ENCODE data around the gene ANKDD1A.

DNA sequence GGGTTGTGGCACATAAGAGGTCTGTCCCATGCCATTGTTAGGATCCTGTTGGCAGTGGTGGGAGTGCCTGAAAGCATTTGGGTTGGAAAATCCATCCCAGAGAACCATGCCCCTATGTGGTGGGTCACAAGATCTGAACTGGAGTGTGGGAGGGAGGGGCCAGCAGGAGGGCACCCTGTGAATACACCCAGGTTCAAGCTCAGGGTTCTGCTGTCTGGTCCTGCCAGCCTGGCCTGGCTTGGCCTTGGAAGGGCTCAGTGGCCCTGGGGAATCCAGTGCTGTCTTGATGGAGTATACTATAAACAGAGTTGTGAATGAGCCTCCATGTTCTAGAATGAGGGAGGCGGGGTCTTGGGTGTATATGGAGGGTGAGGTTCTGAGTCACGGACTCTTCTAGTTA is 11.8 kb downstream of the ANKDD1A start:
- TF ChIP-seq TAF1 (IDR thresholded peaks at IDR 0.05; ENCODE audit: low read depth) (no peak), POLR2AphosphoS5 (IDR thresholded peaks at IDR 0.05) (no peak), EZH2 (IDR thresholded peaks at IDR 0.05; ENCODE audit: borderline replicate concordance, insufficient read depth, low read length, poor library complexity, severe bottlenecking) (no peak), REST (IDR thresholded peaks at IDR 0.05; ENCODE audit: borderline replicate concordance) (no peak)
- TF ChIP-seq, protein P1, sequence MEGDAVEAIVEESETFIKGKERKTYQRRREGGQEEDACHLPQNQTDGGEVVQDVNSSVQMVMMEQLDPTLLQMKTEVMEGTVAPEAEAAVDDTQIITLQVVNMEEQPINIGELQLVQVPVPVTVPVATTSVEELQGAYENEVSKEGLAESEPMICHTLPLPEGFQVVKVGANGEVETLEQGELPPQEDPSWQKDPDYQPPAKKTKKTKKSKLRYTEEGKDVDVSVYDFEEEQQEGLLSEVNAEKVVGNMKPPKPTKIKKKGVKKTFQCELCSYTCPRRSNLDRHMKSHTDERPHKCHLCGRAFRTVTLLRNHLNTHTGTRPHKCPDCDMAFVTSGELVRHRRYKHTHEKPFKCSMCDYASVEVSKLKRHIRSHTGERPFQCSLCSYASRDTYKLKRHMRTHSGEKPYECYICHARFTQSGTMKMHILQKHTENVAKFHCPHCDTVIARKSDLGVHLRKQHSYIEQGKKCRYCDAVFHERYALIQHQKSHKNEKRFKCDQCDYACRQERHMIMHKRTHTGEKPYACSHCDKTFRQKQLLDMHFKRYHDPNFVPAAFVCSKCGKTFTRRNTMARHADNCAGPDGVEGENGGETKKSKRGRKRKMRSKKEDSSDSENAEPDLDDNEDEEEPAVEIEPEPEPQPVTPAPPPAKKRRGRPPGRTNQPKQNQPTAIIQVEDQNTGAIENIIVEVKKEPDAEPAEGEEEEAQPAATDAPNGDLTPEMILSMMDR (IDR thresholded peaks at IDR 0.05; ENCODE audit: poor library complexity, severe bottlenecking): no peak

All from neural cell (in vitro differentiated cells).